Type B pancreatic cell (in vitro differentiated cells): ENCODE data around the gene AFTPH. TPM values are rescaled to one million over a fixed set of nuclear protein-coding genes. Genes with fewer than 3 reads are reported as not detected.

Source experiments
- DNase-seq: peaks from one replicate; pipeline ENCODE4 v3.0.0; 2021; ENCODE audit warnings: mixed read lengths; ENCODE audit not compliant: unreplicated experiment; ENCODE audit errors: extremely low spot score
- H3K27ac Mint-ChIP-seq: 2 replicates; pipeline ENCODE4 v1.8.0; 2021; ENCODE audit warnings: mild to moderate bottlenecking, mixed read lengths
- H3K27me3 Mint-ChIP-seq: 2 replicates; pipeline ENCODE4 v1.8.0; 2021; ENCODE audit warnings: mixed read lengths
- H3K36me3 Mint-ChIP-seq: 2 replicates; pipeline ENCODE4 v1.8.0; 2021; ENCODE audit warnings: mixed read lengths
- H3K4me1 Mint-ChIP-seq: one replicate; pipeline ENCODE4 v1.8.0; 2021; ENCODE audit warnings: mixed read lengths; ENCODE audit not compliant: unreplicated experiment
- H3K4me3 Mint-ChIP-seq: 2 replicates; pipeline ENCODE4 v1.8.0; 2021; ENCODE audit warnings: mild to moderate bottlenecking, mixed read lengths
- H3K9me3 Mint-ChIP-seq: 2 replicates; pipeline ENCODE4 v1.8.0; 2021; ENCODE audit warnings: mixed read lengths
- CTCF ChIP-seq: fragments of 200-600 bp; sonication (generic); conservative IDR thresholded peaks from 2 replicates; pipeline ENCODE4 v1.5.0; 2021; ENCODE audit warnings: antibody characterized with exemption, mild to moderate bottlenecking
- total RNA-seq: library from RNA; stranded (reverse); gene quantifications from 2 replicates; pipeline ENCODE4 v1.2.1, GENCODE V29; 2021; ENCODE audit warnings: low replicate concordance

AFTPH gene
- total RNA-seq, 1 donor from 2014 or later, result 26.4 TPM

GRCh38 chr2:64586054-64586453 is 61.9 kb downstream of the AFTPH start:
- H3K4me1 Mint-ChIP-seq, result no peaks in the 10 kb centered on the region
- peak overlapping the region; percentile 61 for H3K27ac Mint-ChIP-seq
- H3K27me3 Mint-ChIP-seq, result no peaks in the 10 kb centered on the region
- H3K4me3 Mint-ChIP-seq, result no peak overlapping the region
- DNase-seq, result no peak
- no peaks in the 10 kb centered on the region for H3K9me3 Mint-ChIP-seq
- TF ChIP-seq CTCF, result no peak
- peaks cover 9% of the 10 kb centered on the region for H3K36me3 Mint-ChIP-seq

DNA sequence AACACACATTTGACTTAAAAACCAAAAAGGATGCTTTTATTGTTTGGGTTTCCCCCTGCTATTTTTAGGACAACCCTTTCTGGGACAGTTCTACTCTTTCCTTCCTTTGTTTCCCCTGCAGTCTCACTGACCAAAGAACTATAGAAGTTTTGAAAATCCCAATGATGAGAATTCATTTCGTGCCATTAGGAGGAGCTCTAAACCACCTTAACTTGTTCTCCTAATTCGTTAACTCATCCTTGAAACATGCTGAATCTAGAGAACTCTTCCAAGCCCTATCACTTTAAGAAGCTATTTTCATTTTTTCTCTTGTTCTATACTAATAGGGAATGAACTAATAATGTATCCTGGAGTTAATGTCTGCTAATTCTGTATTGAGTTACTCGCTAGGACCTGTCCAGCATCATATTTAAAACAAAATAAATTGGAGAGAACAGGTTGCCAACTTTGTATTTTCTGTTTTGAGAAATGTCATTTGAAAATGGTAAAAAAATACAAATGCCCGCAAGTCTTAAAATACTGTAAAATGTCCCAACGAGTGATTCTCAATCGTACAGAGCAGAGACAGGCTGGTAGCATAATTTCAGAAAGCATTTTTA is 62.9 kb downstream of the AFTPH start:
- Mint-ChIP-seq H3K27ac (peak overlapping the region; percentile 8), H3K36me3 (peaks cover 8% of the 10 kb centered on the region), H3K4me1 (no peaks in the 10 kb centered on the region), H3K4me3 (no peak overlapping the region), H3K27me3 (no peaks in the 10 kb centered on the region), H3K9me3 (no peaks in the 10 kb centered on the region)
- peak; percentile 85 for TF ChIP-seq CTCF
- DNase-seq, result no peak

GRCh38 chr2:64587561-64587960 is 63.4 kb downstream of the AFTPH start:
- Mint-ChIP-seq H3K36me3 (peaks cover 8% of the 10 kb centered on the region), H3K4me1 (no peaks in the 10 kb centered on the region), H3K4me3 (no peak overlapping the region), H3K27ac (no peak overlapping the region), H3K27me3 (no peaks in the 10 kb centered on the region), H3K9me3 (no peaks in the 10 kb centered on the region)
- no peak for TF ChIP-seq CTCF
- DNase-seq, result no peak

- H3K27ac Mint-ChIP-seq, result no peak overlapping the region
- H3K36me3 Mint-ChIP-seq, result peaks cover 8% of the 10 kb centered on the region
- H3K4me1 Mint-ChIP-seq, result no peaks in the 10 kb centered on the region
- H3K4me3 Mint-ChIP-seq, result no peak overlapping the region
- no peak for TF ChIP-seq CTCF
- H3K27me3 Mint-ChIP-seq, result no peaks in the 10 kb centered on the region
- no peaks in the 10 kb centered on the region for H3K9me3 Mint-ChIP-seq
- DNase-seq, result no peak
Measured at GRCh38 chr2:64591188-64591587, 67.1 kb downstream of the AFTPH start.

DNA sequence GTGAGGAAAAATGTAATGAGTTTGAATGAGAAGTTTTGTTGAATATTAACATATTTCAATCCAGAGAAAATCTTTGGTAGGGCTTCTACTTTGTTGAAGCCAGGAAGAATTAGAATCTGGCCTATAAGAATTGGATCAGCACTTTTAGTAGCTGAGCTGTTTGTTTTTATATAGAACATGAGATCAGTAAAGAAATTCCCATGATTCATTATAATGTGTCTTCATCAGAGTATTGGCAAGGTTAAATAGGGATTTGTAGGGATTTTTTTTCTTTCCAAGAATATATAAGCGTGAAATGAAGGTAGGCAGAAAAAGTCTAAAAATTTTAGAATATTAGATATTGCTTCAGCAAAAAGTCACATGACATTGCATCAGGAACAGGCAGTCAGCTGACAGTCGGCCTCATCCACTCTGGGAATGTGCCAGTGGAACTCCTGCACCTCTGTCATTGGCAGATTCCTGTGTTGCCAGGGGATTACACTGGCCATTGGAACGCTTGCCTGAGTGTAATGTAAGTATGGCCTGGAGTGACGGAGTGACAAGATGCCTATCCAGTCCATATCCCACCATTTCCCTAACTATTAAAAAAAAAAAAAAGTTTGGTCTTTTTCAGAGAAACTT is 69.0 kb downstream of the AFTPH start:
- H3K4me3 Mint-ChIP-seq, result no peak overlapping the region
- no peak for TF ChIP-seq CTCF
- no peaks in the 10 kb centered on the region for H3K4me1 Mint-ChIP-seq
- no peak for DNase-seq
- H3K27me3 Mint-ChIP-seq, result no peaks in the 10 kb centered on the region
- H3K27ac Mint-ChIP-seq, result no peak overlapping the region
- peaks cover 3% of the 10 kb centered on the region for H3K36me3 Mint-ChIP-seq
- no peaks in the 10 kb centered on the region for H3K9me3 Mint-ChIP-seq
